GM23248 (cell line): ENCODE measurements around the gene FOXL1. TPM values are rescaled to one million over a fixed set of nuclear protein-coding genes. Genes with fewer than 3 reads are reported as not detected.

Experiments used
- DNase-seq: peaks from one replicate; pipeline ENCODE4 v3.0.0-alpha.2; 2015
- H2AFZ ChIP-seq: fragments of 200-600 bp; sonication (generic); 2 replicates; pipeline ENCODE4 v1.6.1; 2016; ENCODE audit warnings: antibody characterized with exemption
- H3F3A ChIP-seq: fragments of 200-600 bp; sonication (generic); 2 replicates; pipeline ENCODE4 v1.6.1; 2016; ENCODE audit warnings: mild to moderate bottlenecking, antibody characterized with exemption, mixed run types; ENCODE audit not compliant: insufficient read depth
- H3K27ac ChIP-seq: fragments of 200-600 bp; sonication (generic); 2 replicates; pipeline ENCODE4 v1.5.1; 2016; ENCODE audit warnings: mild to moderate bottlenecking
- H3K27me3 ChIP-seq: fragments of 200-600 bp; sonication (generic); replicated peaks from 2 replicates; pipeline ENCODE4 v1.6.1; 2016; ENCODE audit warnings: mild to moderate bottlenecking; ENCODE audit not compliant: insufficient read depth
- H3K36me3 ChIP-seq: fragments of 200-600 bp; sonication (generic); 2 replicates; pipeline ENCODE4 v1.6.1; 2016; ENCODE audit warnings: low read depth, mild to moderate bottlenecking
- H3K4me1 ChIP-seq: fragments of 200-600 bp; sonication (generic); 2 replicates; pipeline ENCODE4 v1.6.1; 2016; ENCODE audit warnings: mild to moderate bottlenecking; ENCODE audit not compliant: insufficient read depth
- H3K4me2 ChIP-seq: fragments of 200-600 bp; sonication (generic); one replicate; pipeline ENCODE4 v1.6.1; 2016; ENCODE audit warnings: mild to moderate bottlenecking; ENCODE audit not compliant: unreplicated experiment
- H3K4me3 ChIP-seq: fragments of 200-600 bp; sonication (generic); 2 replicates; pipeline ENCODE4 v1.5.1; 2016; ENCODE audit warnings: mild to moderate bottlenecking
- H3K79me2 ChIP-seq: fragments of 200-600 bp; sonication (generic); 2 replicates; pipeline ENCODE4 v1.6.1; 2016; ENCODE audit warnings: mild to moderate bottlenecking; ENCODE audit not compliant: insufficient read depth
- H3K9ac ChIP-seq: fragments of 200-600 bp; sonication (generic); 2 replicates; pipeline ENCODE4 v1.6.1; 2016; ENCODE audit warnings: mild to moderate bottlenecking
- H3K9me2 ChIP-seq: fragments of 200-600 bp; sonication (generic); 2 replicates; pipeline ENCODE4 v1.6.1; 2016; ENCODE audit warnings: mixed run types, mild to moderate bottlenecking, moderate library complexity; ENCODE audit not compliant: insufficient read depth
- H3K9me3 ChIP-seq: fragments of 200-600 bp; sonication (generic); one replicate; pipeline ENCODE4 v1.6.1; 2017; ENCODE audit warnings: low read depth
- H4K20me1 ChIP-seq: fragments of 200-600 bp; sonication (generic); 2 replicates; pipeline ENCODE4 v1.6.0; 2016; ENCODE audit not compliant: insufficient read depth
- EZH2 ChIP-seq: fragments of 200-600 bp; sonication (generic); IDR thresholded peaks from 2 replicates; pipeline ENCODE4 v1.6.1; 2018; ENCODE audit warnings: antibody characterized with exemption, mild to moderate bottlenecking; ENCODE audit not compliant: insufficient read depth, poor library complexity, severe bottlenecking
- EZH2phosphoT487 ChIP-seq: fragments of 200-600 bp; sonication (generic); IDR thresholded peaks from 2 replicates; pipeline ENCODE4 v1.6.1; 2018; ENCODE audit warnings: antibody characterized with exemption, moderate library complexity, mild to moderate bottlenecking, low read depth; ENCODE audit not compliant: insufficient read depth
- WGBS, 2 experiments: methylation state at CpG; one replicate each; pipeline ENCODE4 v1.1.6; 2015 to 2017; ENCODE audit warnings: low lambda C conversion rate in 2 of 2, low coverage in 1 of 2; ENCODE audit errors: missing lambda C conversion rate in 2 of 2; 5-methylcytosine and 5-hydroxymethylcytosine counted together
- in situ Hi-C: fragments of 300-500 bp; cut with MboI; formaldehyde crosslinking; loops from 2 replicates; pipeline ENCODE4 v1.15.0; 2020
- polyA plus RNA-seq: library from polyadenylated mRNA; unstranded; fragments of >200 nt; fragmentation: Nextera tagmentation; extraction: Ambion mirVana; gene quantifications from 2 replicates; pipeline ENCODE4 v1.2.1, GENCODE V29; 2016
- total RNA-seq: library from RNA; depleted of rRNA; stranded (reverse); fragments of >200 nt; shearing (Covaris generic); gene quantifications from 2 replicates; pipeline ENCODE4 v1.2.3, GENCODE V29; 2014

Gene FOXL1
- total and polyA plus RNA-seq, 2 experiments from 2014 or later, result 4.9 to 14.5 TPM

GRCh38 chr16:86540894-86541293 lies 37.5 kb upstream of the FOXL1 start:
- Histone ChIP-seq H3K27ac (no peak overlapping the region), H3K27me3 (no peaks in the 10 kb centered on the region), H3K9me2 (no peaks in the 10 kb centered on the region), H3K4me2 (no peak overlapping the region), H3K4me3 (no peak overlapping the region), H2AFZ (no peak overlapping the region), H3K4me1 (no peaks in the 10 kb centered on the region), H3F3A (no peaks in the 10 kb centered on the region), H3K36me3 (peaks cover 24% of the 10 kb centered on the region; the same call in 1 of the 2 replicates), H3K9me3 (no peaks in the 10 kb centered on the region), H4K20me1 (no peaks in the 10 kb centered on the region), H3K9ac (no peak overlapping the region), H3K79me2 (no peaks in the 10 kb centered on the region)
- DNase-seq, result no peak
- no peak for TF ChIP-seq EZH2phosphoT487
- TF ChIP-seq EZH2, result no peak
- WGBS, 2 experiments, result 90 to 92% methylated on average over 6 of the region's 6 CpGs
- in situ Hi-C loops, result no loop called here

GRCh38 chr16:86541560-86541959 lies 36.8 kb upstream of the FOXL1 start:
- Histone ChIP-seq H3K4me3 (no peak overlapping the region), H3K79me2 (no peaks in the 10 kb centered on the region), H2AFZ (no peak overlapping the region), H3K4me2 (no peak overlapping the region), H3K9ac (no peak overlapping the region), H3K4me1 (no peaks in the 10 kb centered on the region), H3F3A (no peaks in the 10 kb centered on the region), H3K36me3 (peaks cover 24% of the 10 kb centered on the region; the same call in 1 of the 2 replicates), H3K27me3 (no peaks in the 10 kb centered on the region), H4K20me1 (no peaks in the 10 kb centered on the region), H3K9me3 (no peaks in the 10 kb centered on the region), H3K27ac (no peak overlapping the region), H3K9me2 (no peaks in the 10 kb centered on the region)
- TF ChIP-seq EZH2 (no peak), EZH2phosphoT487 (no peak)
- in situ Hi-C loops, result no loop called here
- WGBS, 2 experiments, result 92 to 93% methylated on average over 10 to 11 of the region's 11 CpGs
- DNase-seq, result no peak

DNA sequence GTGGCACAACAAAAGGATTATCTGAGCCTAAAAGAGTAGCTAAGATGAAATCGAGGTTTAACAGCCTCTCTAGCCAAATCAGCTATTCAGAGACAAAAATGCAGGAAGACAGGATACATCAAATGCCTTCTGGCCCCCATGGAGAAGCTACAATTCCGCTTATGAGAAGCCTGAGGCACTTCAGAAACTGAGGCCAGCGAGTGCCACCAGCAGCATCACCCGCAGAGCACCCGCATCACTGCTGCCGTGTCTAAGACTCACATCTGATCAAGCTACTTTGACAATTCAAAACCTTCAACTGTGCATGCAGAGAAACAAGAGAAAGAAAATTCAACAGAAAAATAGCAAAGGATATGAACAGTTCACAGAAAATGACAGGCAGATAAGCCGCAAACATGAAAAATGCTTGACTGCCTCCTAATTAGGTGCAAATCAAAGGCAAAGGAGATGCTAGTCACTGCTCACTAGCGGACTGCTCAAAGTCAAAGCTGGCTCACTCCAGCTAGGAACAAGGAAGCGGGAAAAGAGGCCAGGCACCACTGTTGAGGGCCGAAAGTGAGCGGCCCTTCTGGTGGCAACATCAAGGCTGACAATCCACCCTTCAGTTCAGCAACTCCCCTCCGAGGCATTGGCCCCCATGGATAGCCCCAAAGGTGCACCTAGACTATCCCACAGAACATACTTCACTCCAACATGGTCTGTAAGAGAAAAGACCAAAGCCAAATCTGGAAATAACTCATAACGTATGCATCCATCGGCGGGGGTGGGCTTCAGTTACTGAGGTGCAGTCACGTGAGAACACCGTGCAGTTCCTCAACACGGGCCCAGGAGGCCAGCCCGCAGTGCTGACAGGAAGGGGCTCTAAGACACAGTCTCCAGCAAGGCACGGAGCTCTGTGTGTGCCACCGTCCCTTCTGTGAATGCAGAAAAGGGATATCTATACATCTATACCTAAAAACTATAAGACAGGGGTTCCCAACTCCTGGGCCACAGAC lies 35.3 kb upstream of the FOXL1 start:
- H3F3A ChIP-seq, result no peaks in the 10 kb centered on the region
- H4K20me1 ChIP-seq, result no peaks in the 10 kb centered on the region
- in situ Hi-C loops, result no loop called here
- H3K36me3 ChIP-seq, result peaks cover 24% of the 10 kb centered on the region; the same call in 1 of the 2 replicates
- WGBS, 2 experiments, result 93 to 94% methylated on average over 21 of the region's 21 CpGs
- TF ChIP-seq EZH2 (no peak), EZH2phosphoT487 (no peak)
- H3K9ac ChIP-seq, result no peak overlapping the region
- no peaks in the 10 kb centered on the region for H3K4me1 ChIP-seq
- H3K4me2 ChIP-seq, result no peak overlapping the region
- H3K79me2 ChIP-seq, result no peaks in the 10 kb centered on the region
- H3K4me3 ChIP-seq, result no peak overlapping the region
- H3K9me3 ChIP-seq, result no peaks in the 10 kb centered on the region
- H3K27ac ChIP-seq, result no peak overlapping the region
- H3K27me3 ChIP-seq, result no peaks in the 10 kb centered on the region
- H3K9me2 ChIP-seq, result no peaks in the 10 kb centered on the region
- no peak overlapping the region for H2AFZ ChIP-seq
- DNase-seq, result no peak

- Histone ChIP-seq H2AFZ (no peak overlapping the region), H3K79me2 (no peaks in the 10 kb centered on the region), H3K9ac (no peak overlapping the region), H3K36me3 (peaks cover 9% of the 10 kb centered on the region; the same call in 1 of the 2 replicates), H3K27ac (no peak overlapping the region), H3K4me1 (no peaks in the 10 kb centered on the region), H3K9me2 (no peaks in the 10 kb centered on the region), H3K9me3 (no peaks in the 10 kb centered on the region), H3K4me2 (no peak overlapping the region), H3K4me3 (no peak overlapping the region), H4K20me1 (no peaks in the 10 kb centered on the region), H3F3A (no peaks in the 10 kb centered on the region), H3K27me3 (no peaks in the 10 kb centered on the region)
- no peak for DNase-seq
- 88 to 92% methylated on average over 12 of the region's 12 CpGs for WGBS, 2 experiments
- TF ChIP-seq EZH2phosphoT487, result no peak
- TF ChIP-seq EZH2, result no peak
- in situ Hi-C loops, result no loop called here
Observed at GRCh38 chr16:86545481-86545880, 32.9 kb upstream of the FOXL1 start.
